Tibial nerve (tissue), 4 donors: Measurements from ENCODE around the gene YLPM1. TPM values are rescaled to one million over a fixed set of nuclear protein-coding genes. Genes with fewer than 3 reads are reported as not detected.
A peak's percentile ranks its signal among the peaks of the same experiment; 100 is the strongest.

Experiments used
- DNase-seq, 2 donors: peaks; one replicate each; pipeline ENCODE4 v3.0.0-alpha.2; 2019; ENCODE audit warnings: low spot score in 2 of 2
- H3K27ac ChIP-seq, 4 donors: fragments of 200-600 bp; sonication (generic) in 3 of 4; one replicate each; pipeline ENCODE4 v1.5.1; 2017 to 2019; ENCODE audit warnings: mild to moderate bottlenecking in 1 of 4
- H3K27me3 ChIP-seq, 2 donors: fragments of 200-600 bp; sonication (generic) in 1 of 2; one replicate each; pipeline versions ENCODE4 v1.5.1 to v1.6.0; 2017 to 2019
- H3K36me3 ChIP-seq, 3 donors: fragments of 200-600 bp; sonication (generic); one replicate each; pipeline ENCODE4 v1.5.1; 2018 to 2019
- H3K4me1 ChIP-seq, 4 donors: fragments of 200-600 bp; sonication (generic) in 3 of 4; one replicate each; pipeline ENCODE4 v1.5.1; 2017 to 2019
- H3K4me3 ChIP-seq, 4 donors: fragments of 200-600 bp; sonication (generic) in 3 of 4; one replicate each; pipeline ENCODE4 v1.5.1; 2017 to 2019; ENCODE audit warnings: mild to moderate bottlenecking in 1 of 4, moderate library complexity in 1 of 4
- H3K9me3 ChIP-seq, 4 donors: fragments of 200-600 bp; sonication (generic) in 3 of 4; one replicate each; pipeline ENCODE4 v1.5.1; 2017 to 2019
- EP300 ChIP-seq, 2 donors: sonication (generic); formaldehyde crosslinking; IDR thresholded peaks; one replicate each; pipeline ENCODE4 v1.6.1; 2017; ENCODE audit warnings: antibody characterized with exemption in 2 of 2, mild to moderate bottlenecking in 1 of 2
- POLR2A ChIP-seq, 2 donors: fragments of 450-650 bp; IDR thresholded peaks; one replicate each; pipeline ENCODE4 v1.6.1; 2017; ENCODE audit warnings: antibody characterized with exemption in 2 of 2, mild to moderate bottlenecking in 2 of 2, moderate library complexity in 2 of 2
- WGBS, 2 donors: methylation state at CpG; one replicate each; pipeline ENCODE4 v1.1.5; 2018; 5-methylcytosine and 5-hydroxymethylcytosine counted together
- total RNA-seq, 4 donors: library from RNA; depleted of rRNA; stranded (reverse); fragments of >200 nt; gene quantifications; one replicate each; pipeline ENCODE4 v1.1.0, GENCODE V29; 2016
- TF ChIP-seq, protein P1 (sequence below), 5 experiments: fragments of 200-600 bp in 3 of 5; fragments of 450-650 bp in 2 of 5; sonication (generic) in 3 of 5; IDR thresholded peaks; one replicate each; pipeline ENCODE4 v1.5.1; 2016 to 2019; ENCODE audit warnings: antibody characterized with exemption in 5 of 5, mild to moderate bottlenecking in 3 of 5, moderate library complexity in 2 of 5

YLPM1 gene
- total RNA-seq, 4 donors from 2014 or later, result 66.9 to 76.6 (median 72.1) TPM

GRCh38 chr14:74861734-74862090, 98.6 kb downstream of the YLPM1 start:
- WGBS, 2 donors, result 70 to 73% methylated on average over 3 of the region's 3 CpGs
- H3K27ac ChIP-seq, result no peak overlapping the region
- no peaks in the 10 kb centered on the region for H3K27me3 ChIP-seq
- DNase-seq, result no peak
- peaks cover 0 to 10% (median 0%) of the 10 kb centered on the region in 4 donors for H3K4me1 ChIP-seq
- TF ChIP-seq, protein P1, sequence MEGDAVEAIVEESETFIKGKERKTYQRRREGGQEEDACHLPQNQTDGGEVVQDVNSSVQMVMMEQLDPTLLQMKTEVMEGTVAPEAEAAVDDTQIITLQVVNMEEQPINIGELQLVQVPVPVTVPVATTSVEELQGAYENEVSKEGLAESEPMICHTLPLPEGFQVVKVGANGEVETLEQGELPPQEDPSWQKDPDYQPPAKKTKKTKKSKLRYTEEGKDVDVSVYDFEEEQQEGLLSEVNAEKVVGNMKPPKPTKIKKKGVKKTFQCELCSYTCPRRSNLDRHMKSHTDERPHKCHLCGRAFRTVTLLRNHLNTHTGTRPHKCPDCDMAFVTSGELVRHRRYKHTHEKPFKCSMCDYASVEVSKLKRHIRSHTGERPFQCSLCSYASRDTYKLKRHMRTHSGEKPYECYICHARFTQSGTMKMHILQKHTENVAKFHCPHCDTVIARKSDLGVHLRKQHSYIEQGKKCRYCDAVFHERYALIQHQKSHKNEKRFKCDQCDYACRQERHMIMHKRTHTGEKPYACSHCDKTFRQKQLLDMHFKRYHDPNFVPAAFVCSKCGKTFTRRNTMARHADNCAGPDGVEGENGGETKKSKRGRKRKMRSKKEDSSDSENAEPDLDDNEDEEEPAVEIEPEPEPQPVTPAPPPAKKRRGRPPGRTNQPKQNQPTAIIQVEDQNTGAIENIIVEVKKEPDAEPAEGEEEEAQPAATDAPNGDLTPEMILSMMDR (IDR thresholded peaks at IDR 0.05), result no peak
- TF ChIP-seq EP300 (IDR thresholded peaks at IDR 0.05), result no peak
- no peak for TF ChIP-seq POLR2A (IDR thresholded peaks at IDR 0.05)
- H3K9me3 ChIP-seq, result no peaks in the 10 kb centered on the region
- H3K4me3 ChIP-seq, result no peak overlapping the region
- no peaks in the 10 kb centered on the region for H3K36me3 ChIP-seq

DNA sequence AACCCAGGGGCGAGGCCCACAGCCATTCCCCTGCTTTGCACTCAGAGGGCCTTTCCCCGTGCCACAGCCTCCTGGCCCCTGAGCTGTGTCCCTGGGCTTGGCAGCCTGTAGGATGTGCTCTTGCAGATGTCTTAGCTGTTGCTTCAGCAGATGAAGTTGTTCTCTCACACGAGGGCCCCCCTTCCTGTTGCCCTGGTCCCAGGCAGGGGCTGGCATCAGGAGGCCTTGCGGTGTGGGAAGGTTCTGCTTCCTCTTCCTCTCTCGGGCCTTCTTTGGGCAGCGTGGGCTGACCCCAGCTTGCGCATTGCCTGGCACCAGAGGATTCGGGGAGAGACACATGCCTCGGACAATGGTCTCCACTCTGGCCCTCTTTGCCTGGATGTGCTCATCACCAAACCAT, 100.2 kb downstream of the YLPM1 start:
- 60% methylated on average over 6 to 9 of the region's 9 CpGs for WGBS, 2 donors

GRCh38 chr14:74864198-74864597, 101.1 kb downstream of the YLPM1 start:
- H3K9me3 ChIP-seq, result no peaks in the 10 kb centered on the region
- WGBS, 2 donors, result 84 to 90% methylated on average over 9 of the region's 9 CpGs
- H3K4me3 ChIP-seq, result no peak overlapping the region
- peaks cover 0 to 17% (median 5%) of the 10 kb centered on the region in 4 donors for H3K4me1 ChIP-seq
- H3K27ac ChIP-seq, result no peak overlapping the region
- H3K36me3 ChIP-seq, result no peaks in the 10 kb centered on the region
- H3K27me3 ChIP-seq, result no peaks in the 10 kb centered on the region
- no peak for DNase-seq
- TF ChIP-seq POLR2A (IDR thresholded peaks at IDR 0.05) (no peak), EP300 (IDR thresholded peaks at IDR 0.05) (no peak)
- TF ChIP-seq, protein P1 (IDR thresholded peaks at IDR 0.05), result no peak

More for the DNA sequence above, 100.2 kb downstream of the YLPM1 start:
- no peak overlapping the region for H3K27ac ChIP-seq
- DNase-seq, result no peak
- H3K27me3 ChIP-seq, result no peaks in the 10 kb centered on the region
- TF ChIP-seq POLR2A (IDR thresholded peaks at IDR 0.05) (no peak), EP300 (IDR thresholded peaks at IDR 0.05) (no peak)
- TF ChIP-seq, protein P1 (IDR thresholded peaks at IDR 0.05), result no peak
- H3K4me3 ChIP-seq, result no peak overlapping the region
- no peaks in the 10 kb centered on the region for H3K36me3 ChIP-seq
- H3K9me3 ChIP-seq, result no peaks in the 10 kb centered on the region
- peaks cover 0 to 17% (median 5%) of the 10 kb centered on the region in 4 donors for H3K4me1 ChIP-seq

GRCh38 chr14:74865156-74865555, 102.0 kb downstream of the YLPM1 start:
- H3K9me3 ChIP-seq, result no peaks in the 10 kb centered on the region

DNA sequence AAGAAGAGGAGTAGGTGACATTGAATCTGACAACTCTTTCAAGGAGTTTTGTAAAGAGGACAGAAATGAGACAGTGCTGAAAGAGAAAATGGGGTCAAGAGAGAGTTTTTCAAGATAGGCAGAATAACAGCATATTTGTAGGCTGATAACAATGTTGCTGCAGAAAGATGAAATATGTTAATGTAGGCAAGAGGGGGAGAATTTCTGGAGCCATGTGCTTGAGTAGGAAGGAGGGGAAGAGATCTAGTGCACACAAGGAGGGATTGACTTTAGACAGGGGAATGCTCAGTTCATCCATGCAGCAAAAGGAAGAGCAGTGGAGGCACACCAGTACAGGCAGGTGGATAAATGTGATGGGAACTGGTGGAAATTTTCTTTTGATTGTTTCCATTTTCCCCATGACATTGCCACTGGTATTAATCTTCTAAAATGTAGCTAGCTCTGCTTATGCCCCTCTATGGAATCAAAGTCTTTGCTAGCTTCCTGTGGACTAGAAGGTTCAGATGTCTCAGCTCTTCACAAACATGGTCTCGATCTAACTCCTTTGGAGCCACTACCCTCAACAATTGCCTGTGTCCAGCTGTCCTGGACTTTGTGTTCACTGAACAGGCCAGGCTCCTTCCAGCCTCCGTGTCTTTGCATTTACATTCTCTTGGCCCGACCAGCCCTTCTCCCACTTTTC, 103.7 kb downstream of the YLPM1 start:
- no peak for TF ChIP-seq POLR2A (IDR thresholded peaks at IDR 0.05)
- TF ChIP-seq, protein P1 (IDR thresholded peaks at IDR 0.05), result no peak
- TF ChIP-seq EP300 (IDR thresholded peaks at IDR 0.05), result no peak
- H3K27me3 ChIP-seq, result no peaks in the 10 kb centered on the region

More at GRCh38 chr14:74865156-74865555, 102.0 kb downstream of the YLPM1 start:
- peaks cover 0 to 17% (median 5%) of the 10 kb centered on the region in 4 donors for H3K4me1 ChIP-seq
- no peak overlapping the region for H3K4me3 ChIP-seq
- no peak for TF ChIP-seq POLR2A (IDR thresholded peaks at IDR 0.05)
- no peak for TF ChIP-seq EP300 (IDR thresholded peaks at IDR 0.05)
- TF ChIP-seq, protein P1 (IDR thresholded peaks at IDR 0.05), result no peak
- no peak overlapping the region for H3K27ac ChIP-seq
- 92 to 95% methylated on average over 5 of the region's 5 CpGs for WGBS, 2 donors
- no peak for DNase-seq
- no peaks in the 10 kb centered on the region for H3K36me3 ChIP-seq
- no peaks in the 10 kb centered on the region for H3K27me3 ChIP-seq

More for the DNA sequence above, 103.7 kb downstream of the YLPM1 start:
- no peaks in the 10 kb centered on the region for H3K9me3 ChIP-seq
- WGBS, 2 donors, result 82 to 83% methylated on average over 3 of the region's 3 CpGs
- no peak for DNase-seq
- H3K4me3 ChIP-seq, result no peak overlapping the region
- H3K4me1 ChIP-seq, result peaks cover 0 to 10% (median 4%) of the 10 kb centered on the region in 4 donors
- H3K27ac ChIP-seq, result peak overlapping the region in 2 of 4 donors; percentile 1 to 66
- H3K36me3 ChIP-seq, result no peaks in the 10 kb centered on the region
